HG03060 (cell line): Measurements from ENCODE around the gene CD99.

Source experiments
- ATAC-seq: cut with Tn5 transposase; IDR thresholded peaks from one replicate; pipeline ENCODE4 v1.9.1; 2021; ENCODE audit warnings: low read depth, moderate number of reproducible peaks; ENCODE audit not compliant: unreplicated experiment

CD99 gene

GRCh38 chrX:2697306-2697705, 6.2 kb downstream of the CD99 start:
- ATAC-seq = no peak

GRCh38 chrX:2697741-2698299, 6.7 kb downstream of the CD99 start:
- peak; percentile 27 for ATAC-seq

- ATAC-seq = no peak
Observed at GRCh38 chrX:2698604-2699003, 7.5 kb downstream of the CD99 start.

- ATAC-seq = no peak
Observed at GRCh38 chrX:2699959-2700358, 8.9 kb downstream of the CD99 start.

GRCh38 chrX:2700405-2701320, 9.6 kb downstream of the CD99 start:
- no peak for ATAC-seq

GRCh38 chrX:2701600-2701999, 10.5 kb downstream of the CD99 start:
- peak; percentile 30 for ATAC-seq

GRCh38 chrX:2703991-2704369, 12.9 kb downstream of the CD99 start:
- no peak for ATAC-seq

GRCh38 chrX:2705046-2705832, 14.1 kb downstream of the CD99 start:
- no peak for ATAC-seq

GRCh38 chrX:2707334-2707760, 16.3 kb downstream of the CD99 start:
- peak; percentile 87 for ATAC-seq

GRCh38 chrX:2708021-2708420, 16.9 kb downstream of the CD99 start:
- no peak for ATAC-seq

- no peak for ATAC-seq
Observed at GRCh38 chrX:2708592-2709188, 17.6 kb downstream of the CD99 start.

GRCh38 chrX:2709556-2709955, 18.5 kb downstream of the CD99 start:
- ATAC-seq = no peak

GRCh38 chrX:2710041-2710840, 19.1 kb downstream of the CD99 start:
- no peak for ATAC-seq

- ATAC-seq = no peak
Observed at GRCh38 chrX:2711441-2711840, 20.3 kb downstream of the CD99 start.

- no peak for ATAC-seq
Observed at GRCh38 chrX:2712428-2712827, 21.3 kb downstream of the CD99 start.

- ATAC-seq = no peak
Observed at GRCh38 chrX:2712890-2713840, 22.1 kb downstream of the CD99 start.

- no peak for ATAC-seq
Observed at GRCh38 chrX:2714551-2714950, 23.5 kb downstream of the CD99 start.

- no peak for ATAC-seq
Observed at GRCh38 chrX:2715066-2715600, 24.0 kb downstream of the CD99 start.

- ATAC-seq = no peak
Observed at GRCh38 chrX:2717312-2717711, 26.2 kb downstream of the CD99 start.
